GM12878 (cell line): Measurements from ENCODE around the gene PRDM16. TPM values are rescaled to one million over a fixed set of nuclear protein-coding genes. Genes with fewer than 3 reads are reported as not detected.

Source experiments
- ATAC-seq: fragments of 200-7000 bp; cut with Tn5 transposase; 3 replicates; pipeline ENCODE4 v1.9.1; 2020; ENCODE audit warnings: mild to moderate bottlenecking, moderate library complexity
- BruUV-seq: library from RNA; stranded (reverse); fragments of 400-500 nt; replicated peaks from 2 replicates; lab custom pipeline; 2021; lab: Mats Ljungman, UMichigan
- CTCF ChIA-PET: fragments of 300-600 bp; sonication (Branson Sonifier 250); formaldehyde crosslinking; extraction: SDS; loops from one replicate; lab custom pipeline; 2021; ENCODE audit warnings: inconsistent platforms; lab: Yijun Ruan, JAX
- POLR2A ChIA-PET: fragments of 350-600 bp; formaldehyde crosslinking; extraction: SDS; loops from one replicate; lab custom pipeline; 2021; ENCODE audit warnings: inconsistent platforms; lab: Charles Lee
- RAD21 ChIA-PET: fragments of 300-600 bp; sonication (Branson Sonifier 250); formaldehyde crosslinking; loops from one replicate; lab custom pipeline; 2023; ENCODE audit warnings: antibody characterized with exemption; ENCODE audit not compliant: unreplicated experiment; lab: Charles Lee
- SMC1A ChIA-PET: fragments of 300-600 bp; sonication (Branson Sonifier 250); formaldehyde crosslinking; loops from one replicate; lab custom pipeline; 2023; ENCODE audit not compliant: unreplicated experiment, uncharacterized antibody; lab: Charles Lee
- DNase-seq: peaks from one replicate; pipeline ENCODE4 v3.0.0-alpha.2; 2011; ENCODE audit warnings: low read depth, low spot score
- FAIRE-seq: peaks from 3 replicates; lab custom pipeline; 2011; peaks lifted over from hg19 to GRCh38; lab: Jason Lieb, UNC
- H2AFZ ChIP-seq: 2 replicates; pipeline ENCODE4 v1.6.0; 2011; ENCODE audit warnings: low read depth, low read length, control low read depth; ENCODE audit not compliant: control insufficient read depth
- H3K27ac ChIP-seq: 2 replicates; pipeline ENCODE4 v1.5.1; 2011; ENCODE audit warnings: control low read depth; ENCODE audit not compliant: control insufficient read depth, insufficient read depth
- H3K27me3 ChIP-seq, 2 experiments: replicated peaks in 1 of 2; 2 replicates each; pipeline versions ENCODE4 v1.6.0 to v1.6.1; 2011; ENCODE audit warnings: low read length in 1 of 2; ENCODE audit not compliant: control insufficient read depth in 2 of 2, insufficient read depth in 2 of 2
- H3K36me3 ChIP-seq, 2 experiments: 2 replicates each; pipeline ENCODE4 v1.5.1; 2011; ENCODE audit warnings: low read length in 1 of 2; ENCODE audit not compliant: control insufficient read depth in 2 of 2, insufficient read depth in 2 of 2
- H3K4me1 ChIP-seq: 2 replicates; pipeline ENCODE4 v1.6.1; 2011; ENCODE audit warnings: mild to moderate bottlenecking, low read length, moderate library complexity, mixed read lengths; ENCODE audit not compliant: control insufficient read depth, insufficient read depth
- H3K4me2 ChIP-seq: 2 replicates; pipeline ENCODE4 v1.6.0; 2011; ENCODE audit warnings: control low read depth; ENCODE audit not compliant: control insufficient read depth, insufficient read depth
- H3K4me3 ChIP-seq: fragments of 200-600 bp; sonication (generic); 2 replicates; pipeline ENCODE4 v1.5.1; 2016
- H3K79me2 ChIP-seq: 2 replicates; pipeline ENCODE4 v1.6.0; 2011; ENCODE audit warnings: low read length; ENCODE audit not compliant: control insufficient read depth, insufficient read depth
- H3K9ac ChIP-seq: 2 replicates; pipeline ENCODE4 v1.8.0; 2011; ENCODE audit warnings: low read length, control low read depth, mixed read lengths; ENCODE audit not compliant: control insufficient read depth, insufficient read depth
- H3K9me3 ChIP-seq: replicated peaks from 3 replicates; pipeline ENCODE4 v1.5.1; 2011; ENCODE audit warnings: mild to moderate bottlenecking, low read length; ENCODE audit not compliant: control insufficient read depth, insufficient read depth
- H4K20me1 ChIP-seq: 2 replicates; pipeline ENCODE4 v1.6.0; 2011; ENCODE audit not compliant: control insufficient read depth, insufficient read depth
- HDAC2 ChIP-seq: fragments of 200-600 bp; sonication (generic); IDR thresholded peaks from 2 replicates; pipeline ENCODE4 v1.6.1; 2017
- SMC3 ChIP-seq: IDR thresholded peaks from 2 replicates; pipeline ENCODE4 v1.6.1; 2011; ENCODE audit warnings: low read length, improper control_type of control experiment, borderline replicate concordance
- SRF ChIP-seq, 2 experiments: IDR thresholded peaks; 2 replicates each; pipeline ENCODE4 v1.6.1; 2011; ENCODE audit warnings: low read depth in 2 of 2, low read length in 2 of 2, mild to moderate bottlenecking in 1 of 2, moderate library complexity in 1 of 2
- STAT3 ChIP-seq: IDR thresholded peaks from 2 replicates; pipeline ENCODE4 v1.6.1; 2011; ENCODE audit warnings: low read depth, low read length, improper control_type of control experiment
- SUPT20H ChIP-seq: IDR thresholded peaks from 2 replicates; pipeline ENCODE4 v1.6.1; 2011; ENCODE audit warnings: low read depth, mild to moderate bottlenecking, low read length, moderate library complexity, borderline replicate concordance; ENCODE audit not compliant: control insufficient read depth
- YY1 ChIP-seq: IDR thresholded peaks from 2 replicates; pipeline ENCODE4 v1.6.1; 2011; ENCODE audit warnings: low read depth, mild to moderate bottlenecking, low read length
- ZNF592 ChIP-seq: fragments of 450-650 bp; IDR thresholded peaks from 2 replicates; pipeline ENCODE4 v1.6.1; 2017; ENCODE audit warnings: mild to moderate bottlenecking, moderate library complexity
- WGBS: methylation state at CpG from one replicate; pipeline ENCODE4 v1.1.6; 2016; ENCODE audit warnings: low lambda C conversion rate; ENCODE audit not compliant: insufficient replicate concordance, insufficient coverage; ENCODE audit errors: missing lambda C conversion rate; 5-methylcytosine and 5-hydroxymethylcytosine counted together
- in situ Hi-C: fragments of 300-500 bp; cut with MboI; formaldehyde crosslinking; loops from 9 replicates; pipeline ENCODE4 v1.14.3; 2018; ENCODE audit warnings: mixed read lengths
- intact Hi-C: fragments of 100-400 bp; cut with micrococcal nuclease; formaldehyde crosslinking; loops from one replicate; pipeline ENCODE4 v1.14.2; 2022; ENCODE audit not compliant: unreplicated experiment
- polyA plus RNA-seq, 11 experiments: library from polyadenylated mRNA; depleted of rRNA in 4 of 11; unstranded in 6 of 11; stranded (reverse) in 5 of 11; fragments of >200 nt; fragmentation: Nextera tagmentation in 4 of 11; fragmentation: Illumina TruSeq in 1 of 11; extraction: Ambion mirVana in 4 of 11; extraction: Trizol in 1 of 11; gene quantifications; 1 replicate in 1 of 11; 2 replicates in 10 of 11; pipeline versions ENCODE4 v1.2.1 to v1.2.3, GENCODE V29; 2011 to 2016; ENCODE audit warnings: inconsistent platforms in 2 of 11, missing spikeins in 2 of 11, low read depth in 1 of 11
- total RNA-seq, 4 experiments: library from RNA; depleted of rRNA in 3 of 4; stranded (reverse); fragments of >200 nt in 3 of 4; fragmentation: Illumina TruSeq in 1 of 4; extraction: Trizol in 1 of 4; gene quantifications; 2 replicates each; pipeline versions ENCODE4 v1.2.1 to v1.2.3, GENCODE V29; 2013 to 2021
- TF ChIP-seq, protein P1 (sequence below): IDR thresholded peaks from 2 replicates; pipeline ENCODE4 v1.6.1; 2011; ENCODE audit warnings: low read depth, low read length, improper control_type of control experiment, borderline replicate concordance
- TF ChIP-seq, protein P2 (sequence below): IDR thresholded peaks from 2 replicates; pipeline ENCODE4 v1.6.1; 2011; ENCODE audit warnings: borderline replicate concordance, low read depth, mild to moderate bottlenecking, moderate library complexity, low read length; ENCODE audit not compliant: insufficient read depth, poor library complexity, severe bottlenecking

PRDM16 gene
- total and polyA plus RNA-seq, 10 of the 15 experiments (the other 5 are each of a cell fraction or from before 2014, with no cell fraction given): 0.03 TPM; not detected in 9

DNA sequence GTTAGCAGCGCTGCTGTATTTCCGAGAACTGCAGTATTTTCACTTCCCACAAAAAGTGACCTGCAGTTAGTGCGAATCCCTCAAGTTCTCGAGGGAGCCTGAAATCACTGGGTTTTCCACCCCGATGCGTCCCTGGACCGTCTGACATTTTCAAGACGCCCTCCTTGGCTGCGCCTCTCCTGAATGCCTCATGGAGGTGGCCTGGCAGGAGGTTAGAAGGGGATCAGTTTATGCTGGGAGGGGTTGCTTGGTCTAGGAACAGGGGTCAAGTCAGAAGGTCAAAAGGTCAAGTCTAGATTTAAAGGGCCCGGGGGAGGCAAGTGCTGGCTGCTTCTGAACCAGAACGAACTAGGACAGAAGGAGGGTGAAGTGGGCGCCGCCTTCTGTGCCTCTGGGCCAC, 176.8 kb downstream of the PRDM16 start:
- no peaks in the 10 kb centered on the region for H3K79me2 ChIP-seq
- H3K27me3 ChIP-seq: no peaks in the 10 kb centered on the region
- no peak overlapping the region for H3K4me2 ChIP-seq
- no peak for FAIRE-seq
- BruUV-seq: no TSS peak
- H2AFZ ChIP-seq: no peak overlapping the region
- no peak overlapping the region for H3K27ac ChIP-seq
- RAD21 ChIA-PET: no interaction called here
- 24% methylated on average over 13 of the region's 13 CpGs for WGBS
- TF ChIP-seq STAT3 (no peak), SMC3 (no peak), ZNF592 (no peak)
- no peak for DNase-seq
- CTCF ChIA-PET: no interaction called here
- H3K4me1 ChIP-seq: no peaks in the 10 kb centered on the region
- H3K9ac ChIP-seq: no peak overlapping the region
- ATAC-seq: no peak
- H3K36me3 ChIP-seq: no peaks in the 10 kb centered on the region
- intact Hi-C loops (no loop called here), in situ Hi-C loops (no loop called here)
- H3K4me3 ChIP-seq: no peak overlapping the region
- H3K9me3 ChIP-seq: no peaks in the 10 kb centered on the region
- POLR2A ChIA-PET: no interaction called here
- SMC1A ChIA-PET: no interaction called here
- no peaks in the 10 kb centered on the region for H4K20me1 ChIP-seq

- in situ Hi-C loops (no loop called here), intact Hi-C loops (no loop called here)
- H3K9ac ChIP-seq: no peak overlapping the region
- WGBS: 53% methylated on average over 16 of the region's 16 CpGs
- BruUV-seq: no TSS peak
- no peak overlapping the region for H3K4me3 ChIP-seq
- no peak overlapping the region for H3K4me2 ChIP-seq
- H3K27me3 ChIP-seq: no peaks in the 10 kb centered on the region
- SMC1A ChIA-PET: no interaction called here
- H3K36me3 ChIP-seq: no peaks in the 10 kb centered on the region
- no peaks in the 10 kb centered on the region for H3K79me2 ChIP-seq
- H3K4me1 ChIP-seq: no peaks in the 10 kb centered on the region
- H3K27ac ChIP-seq: no peak overlapping the region
- POLR2A ChIA-PET: no interaction called here
- RAD21 ChIA-PET: no interaction called here
- ATAC-seq (no peak), DNase-seq (no peak), FAIRE-seq (no peak)
- CTCF ChIA-PET: no interaction called here
- H3K9me3 ChIP-seq: no peaks in the 10 kb centered on the region
- H4K20me1 ChIP-seq: no peaks in the 10 kb centered on the region
- H2AFZ ChIP-seq: no peak overlapping the region
- TF ChIP-seq, protein P1, sequence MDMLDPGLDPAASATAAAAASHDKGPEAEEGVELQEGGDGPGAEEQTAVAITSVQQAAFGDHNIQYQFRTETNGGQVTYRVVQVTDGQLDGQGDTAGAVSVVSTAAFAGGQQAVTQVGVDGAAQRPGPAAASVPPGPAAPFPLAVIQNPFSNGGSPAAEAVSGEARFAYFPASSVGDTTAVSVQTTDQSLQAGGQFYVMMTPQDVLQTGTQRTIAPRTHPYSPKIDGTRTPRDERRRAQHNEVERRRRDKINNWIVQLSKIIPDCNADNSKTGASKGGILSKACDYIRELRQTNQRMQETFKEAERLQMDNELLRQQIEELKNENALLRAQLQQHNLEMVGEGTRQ: no peak
- TF ChIP-seq HDAC2: no peak
- no peak for TF ChIP-seq SRF (IDR thresholded peaks at IDR 0.05; ENCODE audit: low read depth in 2 of 2, low read length in 2 of 2)
- no peak for TF ChIP-seq YY1
- TF ChIP-seq, protein P2, sequence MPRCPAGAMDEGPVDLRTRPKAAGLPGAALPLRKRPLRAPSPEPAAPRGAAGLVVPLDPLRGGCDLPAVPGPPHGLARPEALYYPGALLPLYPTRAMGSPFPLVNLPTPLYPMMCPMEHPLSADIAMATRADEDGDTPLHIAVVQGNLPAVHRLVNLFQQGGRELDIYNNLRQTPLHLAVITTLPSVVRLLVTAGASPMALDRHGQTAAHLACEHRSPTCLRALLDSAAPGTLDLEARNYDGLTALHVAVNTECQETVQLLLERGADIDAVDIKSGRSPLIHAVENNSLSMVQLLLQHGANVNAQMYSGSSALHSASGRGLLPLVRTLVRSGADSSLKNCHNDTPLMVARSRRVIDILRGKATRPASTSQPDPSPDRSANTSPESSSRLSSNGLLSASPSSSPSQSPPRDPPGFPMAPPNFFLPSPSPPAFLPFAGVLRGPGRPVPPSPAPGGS: no peak
- no peak for TF ChIP-seq SUPT20H
Measured at GRCh38 chr1:3246251-3246650, 177.2 kb downstream of the PRDM16 start.
